GM20000 (cell line): ENCODE data around the gene ANKS1A.

Experiments
- DNase-seq: peaks from one replicate; pipeline ENCODE4 v3.0.0; 2012; ENCODE audit warnings: low spot score
- TF ChIP-seq, protein P1 (sequence below): IDR thresholded peaks from 2 replicates; pipeline ENCODE4 v1.5.1; 2012; ENCODE audit warnings: mild to moderate bottlenecking, control low read depth; ENCODE audit errors: extremely low read depth, missing control alignments

The ANKS1A gene

GRCh38 chr6:35024551-35025054 is 135.5 kb downstream of the ANKS1A start:
- TF ChIP-seq, protein P1, sequence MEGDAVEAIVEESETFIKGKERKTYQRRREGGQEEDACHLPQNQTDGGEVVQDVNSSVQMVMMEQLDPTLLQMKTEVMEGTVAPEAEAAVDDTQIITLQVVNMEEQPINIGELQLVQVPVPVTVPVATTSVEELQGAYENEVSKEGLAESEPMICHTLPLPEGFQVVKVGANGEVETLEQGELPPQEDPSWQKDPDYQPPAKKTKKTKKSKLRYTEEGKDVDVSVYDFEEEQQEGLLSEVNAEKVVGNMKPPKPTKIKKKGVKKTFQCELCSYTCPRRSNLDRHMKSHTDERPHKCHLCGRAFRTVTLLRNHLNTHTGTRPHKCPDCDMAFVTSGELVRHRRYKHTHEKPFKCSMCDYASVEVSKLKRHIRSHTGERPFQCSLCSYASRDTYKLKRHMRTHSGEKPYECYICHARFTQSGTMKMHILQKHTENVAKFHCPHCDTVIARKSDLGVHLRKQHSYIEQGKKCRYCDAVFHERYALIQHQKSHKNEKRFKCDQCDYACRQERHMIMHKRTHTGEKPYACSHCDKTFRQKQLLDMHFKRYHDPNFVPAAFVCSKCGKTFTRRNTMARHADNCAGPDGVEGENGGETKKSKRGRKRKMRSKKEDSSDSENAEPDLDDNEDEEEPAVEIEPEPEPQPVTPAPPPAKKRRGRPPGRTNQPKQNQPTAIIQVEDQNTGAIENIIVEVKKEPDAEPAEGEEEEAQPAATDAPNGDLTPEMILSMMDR, result no peak
- no peak for DNase-seq

GRCh38 chr6:35025232-35026188 is 136.5 kb downstream of the ANKS1A start:
- no peak for DNase-seq
- TF ChIP-seq, protein P1, result no peak

DNA sequence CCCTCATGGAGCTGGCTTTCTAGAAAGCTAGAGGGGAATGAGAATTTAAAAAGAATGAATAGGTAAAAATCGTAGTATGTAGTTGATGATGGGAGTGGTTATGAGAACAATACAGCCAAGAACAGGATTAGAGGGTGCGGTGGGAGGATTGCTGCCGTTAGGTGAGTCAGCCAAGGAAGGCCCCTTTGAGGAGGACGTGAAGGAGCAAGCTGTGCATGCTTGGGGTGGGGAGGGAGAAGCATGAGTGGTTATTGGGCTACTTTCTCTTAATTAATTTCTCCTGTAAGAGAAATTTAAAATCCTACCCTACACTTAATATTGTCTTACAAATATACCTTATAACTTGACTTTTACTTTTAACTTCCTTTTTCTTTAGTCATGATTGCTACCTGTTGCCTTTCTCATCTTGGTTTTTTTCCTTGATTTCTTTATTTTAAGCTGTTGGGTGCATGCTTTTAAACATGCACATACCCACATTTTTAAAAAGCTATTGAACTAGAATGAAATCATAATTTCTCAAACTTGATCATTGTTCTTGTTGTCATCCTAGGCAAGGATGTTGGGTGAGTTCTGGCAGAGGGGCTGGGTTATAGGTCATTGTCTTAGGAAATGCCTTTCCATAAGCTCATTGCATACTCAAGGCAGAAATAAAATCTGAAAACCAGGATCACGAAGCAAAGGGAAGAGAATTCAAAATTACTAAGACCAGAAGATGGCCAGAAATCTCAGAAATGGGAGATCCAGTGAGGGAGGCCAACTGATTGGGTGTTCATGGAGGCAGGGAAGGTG is 137.6 kb downstream of the ANKS1A start:
- DNase-seq, result no peak
- TF ChIP-seq, protein P1, result no peak

DNA sequence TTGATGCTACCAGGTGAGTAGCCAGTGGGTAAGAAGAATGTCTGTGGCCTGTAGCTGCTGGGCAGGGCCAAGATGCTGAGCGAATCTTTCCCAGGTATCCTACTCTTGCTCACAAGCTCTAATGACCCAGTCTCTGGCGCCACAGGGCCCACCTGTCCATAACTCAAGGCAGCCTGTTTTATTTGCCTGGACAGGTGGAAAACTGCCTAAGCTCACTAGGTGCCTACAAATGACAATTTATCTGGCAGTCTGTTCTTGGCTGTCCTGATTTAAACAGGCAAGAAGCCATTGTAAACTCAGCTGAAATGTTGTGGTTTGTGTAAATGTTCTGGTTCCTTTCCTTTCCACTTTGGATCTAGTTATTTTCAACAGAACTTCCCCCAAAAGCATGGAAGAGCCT is 138.8 kb downstream of the ANKS1A start:
- TF ChIP-seq, protein P1, result no peak
- no peak for DNase-seq

GRCh38 chr6:35028781-35029769 is 140.0 kb downstream of the ANKS1A start:
- DNase-seq, result no peak
- TF ChIP-seq, protein P1, result no peak

DNA sequence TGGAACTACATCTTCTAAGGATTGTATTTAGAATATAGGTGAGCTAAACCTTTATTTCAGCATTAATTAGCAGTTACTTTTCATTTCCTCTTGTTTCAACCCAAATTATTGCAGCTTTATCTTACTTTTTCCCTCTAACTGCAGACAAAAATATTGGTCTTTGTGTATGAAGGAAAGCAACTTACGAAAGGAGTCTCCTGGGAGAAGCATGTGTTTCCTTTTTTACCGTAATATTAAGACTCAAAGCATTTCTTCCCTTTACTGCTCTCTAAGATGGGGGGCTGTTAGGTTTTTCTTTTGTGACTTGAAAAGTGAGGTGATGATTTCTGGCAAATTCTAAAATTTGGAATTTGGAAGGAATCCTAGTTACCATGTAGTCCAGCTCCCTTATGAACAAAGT is 141.0 kb downstream of the ANKS1A start:
- DNase-seq, result no peak
- TF ChIP-seq, protein P1, result no peak
